ENCODE results near the gene PNPLA6. TPM values are rescaled to one million over a fixed set of nuclear protein-coding genes. Genes with fewer than 3 reads are reported as not detected.

The PNPLA6 gene
- total RNA-seq, result 50.6 TPM
- long read RNA-seq, full-length matches to known transcripts, result 5 of 58 reads
- long read RNA-seq, partial matches to known transcripts, result 46 of 58 reads
- long read RNA-seq, other reads (novel, unspliced or antisense), result 7 of 58 reads

- DNase-seq (ENCODE audit: missing footprints) (peak; percentile 98), ATAC-seq (peak; percentile 84)
- intact Hi-C loops (cut with DNase I), result loop anchor here (5.0 kb wide), 1 partner anchor 92 kb away; the partner anchor contains the start of genes PET100 and XAB2
Observed at GRCh38 chr19:7535047-7535997, at the start of gene PNPLA6. PNPLA6 (plus strand) TSS chr19:7535717; CDS start chr19:7535789, 72 bp downstream.

GRCh38 chr19:7486923-7487322 lies 48.6 kb upstream of the PNPLA6 start:
- DNase-seq (ENCODE audit: missing footprints) (no peak), ATAC-seq (no peak)
- intact Hi-C loops (cut with DNase I), result loop anchor here (5.0 kb wide), 1 partner anchor 45 kb away; no protein-coding TSS in a partner anchor

GRCh38 chr19:7488736-7489353 lies 46.7 kb upstream of the PNPLA6 start, which contains the start of gene PEX11G:
PEX11G (minus strand) TSS chr19:7489035; CDS start chr19:7489010, 25 bp downstream.
- DNase-seq (ENCODE audit: missing footprints) (peak; percentile 96), ATAC-seq (peak; percentile 97)
- intact Hi-C loops (cut with DNase I), result loop anchor here (5.0 kb wide), 1 partner anchor 43 kb away; no protein-coding TSS in a partner anchor

GRCh38 chr19:7489609-7490044 lies 45.9 kb upstream of the PNPLA6 start:
- ATAC-seq (no peak), DNase-seq (ENCODE audit: missing footprints) (no peak)
- intact Hi-C loops (cut with DNase I), result loop anchor here (5.0 kb wide), 1 partner anchor 43 kb away; no protein-coding TSS in a partner anchor

- DNase-seq (ENCODE audit: missing footprints) (peak; percentile 20), ATAC-seq (no peak)
- intact Hi-C loops (cut with DNase I), result no loop called here
Observed at GRCh38 chr19:7492142-7492541, 43.4 kb upstream of the PNPLA6 start.

DNA sequence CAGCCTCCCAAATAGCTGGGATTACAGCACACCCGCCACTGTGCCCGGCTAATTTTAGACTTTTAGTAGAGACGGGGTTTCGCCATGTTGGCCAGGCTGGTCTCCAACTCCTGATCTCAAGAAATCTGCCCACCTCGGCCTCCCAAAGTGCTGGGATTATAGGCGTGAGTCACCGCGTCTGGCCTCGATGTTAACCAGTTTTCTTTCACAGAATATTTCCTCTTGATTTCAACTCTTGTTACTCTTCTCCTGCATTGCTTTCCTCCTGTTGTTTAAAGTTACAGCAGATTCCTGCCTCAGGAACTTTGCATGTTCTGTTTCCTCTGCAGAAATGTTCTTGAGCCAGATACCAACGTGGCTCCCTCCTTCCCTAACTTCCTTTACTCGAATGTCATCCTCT lies 43.0 kb upstream of the PNPLA6 start:
- intact Hi-C loops (cut with DNase I), result no loop called here
- DNase-seq (ENCODE audit: missing footprints) (no peak), ATAC-seq (no peak)

- intact Hi-C loops (cut with DNase I), result no loop called here
Observed at GRCh38 chr19:7494416-7495098, 41.0 kb upstream of the PNPLA6 start.

DNA sequence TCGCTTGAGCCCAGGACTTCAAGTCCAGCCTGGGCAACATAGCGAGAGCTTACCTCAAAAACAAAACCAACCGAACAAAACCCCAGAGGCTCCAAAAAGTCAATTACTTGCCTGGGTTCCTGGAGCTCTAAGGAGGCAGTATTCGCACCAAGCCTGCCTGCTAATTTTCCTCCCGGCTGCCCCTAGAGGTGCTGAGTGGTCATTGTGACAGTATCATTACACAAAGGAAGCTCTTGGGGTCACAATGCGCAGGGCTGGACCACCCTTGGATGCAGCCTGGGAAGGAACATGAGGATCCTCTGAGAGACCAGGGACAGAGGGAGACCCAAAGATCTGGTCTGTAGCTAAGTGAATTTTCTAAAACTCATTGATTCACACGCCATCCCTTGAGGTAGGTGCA lies 38.2 kb upstream of the PNPLA6 start:
- ATAC-seq (no peak), DNase-seq (ENCODE audit: missing footprints) (peak; percentile 11)
- intact Hi-C loops (cut with DNase I), result no loop called here

More at GRCh38 chr19:7494416-7495098, 41.0 kb upstream of the PNPLA6 start:
- ATAC-seq (peak; percentile 82), DNase-seq (ENCODE audit: missing footprints) (peak; percentile 76)

DNA sequence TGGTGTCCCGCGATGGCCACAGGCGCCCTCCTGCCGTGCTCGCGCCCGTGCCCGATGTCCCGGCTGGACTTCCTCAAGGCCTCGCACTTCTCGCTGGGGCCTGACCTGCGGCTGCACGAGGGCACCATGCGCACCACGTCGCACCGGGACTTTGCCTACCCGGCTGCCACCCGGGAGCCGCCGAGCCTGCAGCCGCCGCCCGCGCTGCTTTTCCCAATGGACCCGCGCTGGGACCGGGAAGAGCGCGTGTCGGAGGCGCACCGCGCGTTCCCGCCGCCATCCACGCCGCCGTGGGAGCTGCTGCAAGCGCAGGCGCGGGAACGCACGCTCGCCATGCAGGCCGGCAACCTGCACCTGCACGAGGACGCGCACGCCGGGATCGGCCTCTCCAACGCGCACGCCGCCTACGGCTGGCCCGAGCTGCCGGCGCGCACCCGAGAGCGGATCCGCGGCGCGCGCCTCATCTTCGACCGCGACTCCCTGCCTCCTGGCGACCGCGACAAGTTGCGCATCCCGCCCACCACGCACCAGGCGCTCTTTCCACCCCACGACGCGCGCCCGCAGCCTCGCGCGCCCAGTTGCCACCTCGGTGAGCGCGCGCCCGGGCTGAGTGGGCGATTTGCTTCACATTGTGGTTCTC lies 34.6 kb upstream of the PNPLA6 start:
- DNase-seq (ENCODE audit: missing footprints), result no peak
- intact Hi-C loops (cut with DNase I), result no loop called here
- no peak for ATAC-seq

GRCh38 chr19:7502552-7502951 lies 33.0 kb upstream of the PNPLA6 start:
- intact Hi-C loops (cut with DNase I), result no loop called here
- ATAC-seq (no peak), DNase-seq (ENCODE audit: missing footprints) (no peak)

- DNase-seq (ENCODE audit: missing footprints) (no peak), ATAC-seq (no peak)
- intact Hi-C loops (cut with DNase I), result no loop called here
Observed at GRCh38 chr19:7504684-7505083, 30.8 kb upstream of the PNPLA6 start.

DNA sequence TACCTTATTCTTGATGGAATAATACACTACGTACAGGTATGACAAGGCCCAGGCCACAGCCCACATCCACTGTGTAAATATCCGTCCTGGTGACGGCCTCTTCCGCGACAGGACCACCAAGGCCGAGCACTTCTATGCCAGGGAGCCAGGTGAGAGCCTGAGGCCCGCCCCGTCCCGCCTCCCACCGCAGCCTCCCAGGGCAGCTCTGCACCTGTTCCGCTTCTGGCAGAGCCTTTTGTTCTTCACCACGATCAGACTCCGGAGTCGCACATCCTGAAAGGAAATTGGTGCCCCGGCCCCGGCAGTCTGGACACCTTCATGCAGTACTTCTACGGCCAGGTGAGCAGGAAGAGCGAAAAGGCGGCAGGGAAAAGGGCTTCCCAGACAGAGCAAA lies 30.2 kb upstream of the PNPLA6 start:
- DNase-seq (ENCODE audit: missing footprints), result no peak
- intact Hi-C loops (cut with DNase I), result no loop called here
- no peak for ATAC-seq

GRCh38 chr19:7505682-7506384 lies 29.7 kb upstream of the PNPLA6 start:
- no peak for DNase-seq (ENCODE audit: missing footprints)
- intact Hi-C loops (cut with DNase I), result no loop called here
- no peak for ATAC-seq

DNA sequence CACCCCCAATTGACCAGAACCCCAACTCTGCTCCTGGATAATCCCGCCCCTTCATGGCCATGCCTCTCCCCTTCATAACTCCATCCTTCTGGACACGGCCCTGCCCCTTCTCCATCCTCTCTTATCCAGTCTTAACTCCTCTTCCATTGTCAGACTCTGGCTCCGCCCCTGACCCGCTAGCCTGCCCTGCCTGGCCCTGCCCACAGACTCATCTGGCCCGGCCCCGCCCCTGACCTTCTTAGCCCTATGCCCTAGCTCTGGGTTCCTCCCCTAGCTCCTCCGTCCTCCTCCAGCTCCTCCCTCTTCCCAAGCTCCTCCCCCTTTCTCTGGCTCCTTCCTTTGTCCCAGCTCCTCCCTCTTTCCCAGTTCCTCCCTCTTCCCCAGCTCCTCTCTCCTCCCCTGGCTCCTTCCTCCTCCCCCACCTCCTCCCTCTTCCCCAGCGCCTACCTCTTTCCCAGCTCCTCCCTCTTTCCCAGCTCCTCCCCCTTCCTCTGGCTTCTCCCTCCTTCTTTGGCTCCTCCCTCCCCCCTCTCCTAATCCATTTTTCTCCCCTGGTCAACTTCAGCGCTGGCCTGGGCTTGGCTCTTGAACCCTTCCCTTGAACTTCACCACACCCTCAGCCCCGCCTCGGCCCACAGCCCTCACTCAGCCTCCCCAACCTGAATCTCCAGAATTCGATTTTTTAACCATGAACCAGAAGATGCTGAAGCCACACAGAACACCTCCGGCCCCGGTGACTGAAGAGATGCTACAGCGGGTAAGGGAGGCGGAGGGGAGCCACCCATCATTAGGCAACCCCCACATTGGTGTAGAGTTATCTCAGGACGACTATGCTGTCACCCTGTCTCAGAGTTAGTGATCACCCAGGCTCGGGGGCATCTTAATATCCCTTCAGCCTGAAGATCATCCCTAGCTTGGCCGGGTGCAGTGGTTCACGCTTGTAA lies 28.9 kb upstream of the PNPLA6 start:
- ATAC-seq, result peak; percentile 87
- DNase-seq (ENCODE audit: missing footprints), result peak; percentile 92
- intact Hi-C loops (cut with DNase I), result no loop called here

DNA sequence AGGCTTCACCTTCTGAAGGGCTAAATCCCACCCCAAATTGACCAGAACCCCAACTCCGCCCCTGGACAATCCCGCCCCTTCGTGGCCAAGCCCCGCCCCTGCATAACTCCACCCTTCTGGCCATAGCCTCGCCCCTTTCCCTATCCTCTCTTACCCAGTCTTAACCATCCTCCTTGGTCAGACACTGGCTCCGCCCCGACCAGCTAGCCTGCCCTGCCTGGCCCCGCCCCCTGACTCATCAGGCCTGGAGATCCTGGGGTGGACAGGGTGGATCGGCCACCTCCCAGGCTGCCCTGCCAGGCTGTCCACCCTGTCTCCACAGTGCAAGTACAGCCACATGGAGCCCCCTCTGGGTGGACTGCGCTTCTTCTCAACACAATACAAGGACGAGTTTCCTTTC lies 27.6 kb upstream of the PNPLA6 start:
- ATAC-seq (no peak), DNase-seq (ENCODE audit: missing footprints) (peak; percentile 86)
- intact Hi-C loops (cut with DNase I), result no loop called here

DNA sequence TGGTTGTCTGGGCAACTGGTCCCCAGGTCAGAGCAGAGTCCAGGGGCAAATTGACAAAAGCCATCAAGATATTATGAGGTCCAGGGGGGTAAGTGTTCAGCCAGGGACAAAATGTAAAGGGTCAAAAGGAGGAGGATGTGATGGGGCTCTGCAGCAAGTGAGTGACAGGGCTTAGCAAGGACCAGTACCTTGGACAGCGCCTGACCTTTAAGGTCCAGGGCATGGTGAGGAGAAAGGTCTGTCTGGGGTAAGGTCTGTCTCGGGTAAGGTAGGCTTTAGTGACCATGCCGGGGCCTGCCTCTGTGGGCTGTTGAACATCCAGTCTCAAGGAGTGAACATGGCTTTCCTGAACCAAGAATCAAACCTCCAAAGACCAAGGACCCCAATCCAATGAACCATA lies 25.9 kb upstream of the PNPLA6 start:
- ATAC-seq (no peak), DNase-seq (ENCODE audit: missing footprints) (no peak)
- intact Hi-C loops (cut with DNase I), result no loop called here

GRCh38 chr19:7512400-7512851 lies 23.1 kb upstream of the PNPLA6 start:
- DNase-seq (ENCODE audit: missing footprints) (no peak), ATAC-seq (no peak)
- intact Hi-C loops (cut with DNase I), result no loop called here
